PC-9 (cell line): ENCODE results near the gene LRFN2.

Source experiments
- CTCF ChIP-seq: fragments of 200-600 bp; sonication (generic); conservative IDR thresholded peaks from 2 replicates; pipeline ENCODE4 v1.6.1; 2017; ENCODE audit warnings: mixed run types, antibody characterized with exemption, mild to moderate bottlenecking, moderate library complexity
- EZH2 ChIP-seq: fragments of 200-600 bp; sonication (generic); IDR thresholded peaks from 2 replicates; pipeline ENCODE4 v1.8.0; 2017; ENCODE audit warnings: antibody characterized with exemption, low read depth

- TF ChIP-seq EZH2 = no peak
- no peak for TF ChIP-seq CTCF
Measured at GRCh38 chr6:40391086-40391485, 196.1 kb downstream of the LRFN2 start.
